Measurements from ENCODE around the gene HFM1. TPM values are rescaled to one million over a fixed set of nuclear protein-coding genes. Genes with fewer than 3 reads are reported as not detected.

Gene HFM1
- total and polyA plus RNA-seq, 9 of the 15 experiments (the other 6 are each of a cell fraction or from before 2014, with no cell fraction given), result 1.5 to 6.4 (median 3.7) TPM

- Histone ChIP-seq H3K27ac (ENCODE audit: extremely low read depth, low read depth, low read length) (no peak overlapping the region), H3K9ac (ENCODE audit: insufficient read depth in 1 of 2, low read depth in 2 of 2, low read length in 2 of 2) (no peak overlapping the region), H3K36me3 (ENCODE audit: control insufficient read depth, insufficient read depth, low read length) (no peaks in the 10 kb centered on the region), H4K20me1 (replicated peaks; ENCODE audit: control insufficient read depth, insufficient read depth, low read length) (no peaks in the 10 kb centered on the region), H3K4me2 (ENCODE audit: insufficient read depth, low read length) (no peak overlapping the region), H3K27me3 (ENCODE audit: control insufficient read depth in 2 of 2, insufficient read depth in 2 of 2, low read length in 2 of 2) (no peaks in the 10 kb centered on the region; a peak in 2 of 5 replicates), H3K9me3 (replicated peaks; ENCODE audit: control insufficient read depth, insufficient read depth, low read depth, low read length) (no peaks in the 10 kb centered on the region), H3K4me1 (replicated peaks in 1 of 2; ENCODE audit: control insufficient read depth in 2 of 2, insufficient read depth in 2 of 2, low read length in 2 of 2) (no peaks in the 10 kb centered on the region), H3K9me1 (ENCODE audit: control insufficient read depth, insufficient read depth, low read length) (no peaks in the 10 kb centered on the region), H3K4me3 (no peak overlapping the region), H3K79me2 (ENCODE audit: control insufficient read depth, insufficient read depth, low read length) (no peaks in the 10 kb centered on the region), H2AFZ (ENCODE audit: low read depth, low read length) (no peak overlapping the region)
- BruUV-seq (replicated peaks), result no TSS peak
- WGBS (ENCODE audit: insufficient coverage, low coverage, missing lambda C conversion rate), result 38% methylated on average over 1 of the region's 1 CpG
- ATAC-seq, result no peak
- ChIA-PET CTCF (ENCODE audit: low intra/inter-chr PET ratio) (interaction anchor here (0.6 kb wide), 1 partner anchor 71 kb away, joined by 3 read pairs; no protein-coding TSS in a partner anchor), POLR2A (no interaction called here)
- in situ Hi-C loops (cut with MboI) (no loop called here), intact Hi-C loops (cut with micrococcal nuclease) (no loop called here)
- TF ChIP-seq RAD21 (CRISPR knock-in tag; conservative IDR thresholded peaks at IDR 0.05 in 1 of 2, IDR thresholded peaks at IDR 0.05 in 1 of 2) (peak in 1 of 2 experiments; percentile 43; a peak in 2 of 4 replicates), ARHGAP35 (IDR thresholded peaks at IDR 0.05; ENCODE audit: partially characterized antibody) (no peak)
- no peak for FAIRE-seq
- no peak for DNase-seq (ENCODE audit: extremely low read depth in 1 of 4, low spot score in 3 of 4)
These were observed 36.2 kb upstream of the HFM1 start for GRCh38 chr1:91440847-91441246.

DNA sequence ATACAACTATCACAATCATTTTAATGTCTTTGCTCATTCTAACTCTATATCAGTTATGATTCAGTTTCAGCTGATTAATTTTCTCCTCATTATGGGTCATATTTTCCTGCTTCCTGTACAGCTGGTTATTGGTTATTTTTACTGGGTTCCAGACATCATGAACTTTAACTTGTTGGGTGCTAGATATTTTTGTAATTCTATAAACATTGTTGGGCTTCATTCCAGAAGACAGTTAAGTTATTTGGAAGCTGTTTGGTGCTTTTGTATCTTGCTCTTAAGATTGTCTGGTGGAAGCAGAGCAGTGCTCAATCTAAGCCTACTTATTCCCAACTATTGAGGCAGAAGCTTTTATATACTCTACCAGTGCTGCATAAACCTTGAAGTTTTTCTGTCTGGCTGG is 34.4 kb upstream of the HFM1 start:
- no peak for ATAC-seq
- Histone ChIP-seq H3K36me3 (ENCODE audit: control insufficient read depth, insufficient read depth, low read length) (no peaks in the 10 kb centered on the region), H3K79me2 (ENCODE audit: control insufficient read depth, insufficient read depth, low read length) (no peaks in the 10 kb centered on the region), H2AFZ (ENCODE audit: low read depth, low read length) (no peak overlapping the region), H3K4me2 (ENCODE audit: insufficient read depth, low read length) (no peak overlapping the region), H3K9me1 (ENCODE audit: control insufficient read depth, insufficient read depth, low read length) (no peaks in the 10 kb centered on the region), H3K27me3 (ENCODE audit: control insufficient read depth in 2 of 2, insufficient read depth in 2 of 2, low read length in 2 of 2) (no peaks in the 10 kb centered on the region; a peak in 2 of 5 replicates), H3K4me1 (replicated peaks in 1 of 2; ENCODE audit: control insufficient read depth in 2 of 2, insufficient read depth in 2 of 2, low read length in 2 of 2) (no peaks in the 10 kb centered on the region), H3K4me3 (no peak overlapping the region), H4K20me1 (replicated peaks; ENCODE audit: control insufficient read depth, insufficient read depth, low read length) (no peaks in the 10 kb centered on the region), H3K9ac (ENCODE audit: insufficient read depth in 1 of 2, low read depth in 2 of 2, low read length in 2 of 2) (no peak overlapping the region), H3K9me3 (replicated peaks; ENCODE audit: control insufficient read depth, insufficient read depth, low read depth, low read length) (no peaks in the 10 kb centered on the region), H3K27ac (ENCODE audit: extremely low read depth, low read depth, low read length) (no peak overlapping the region)
- DNase-seq (ENCODE audit: extremely low read depth in 1 of 4, low spot score in 3 of 4), result no peak
- no TSS peak for BruUV-seq (replicated peaks)
- in situ Hi-C loops (cut with MboI), result no loop called here
- ChIA-PET CTCF (ENCODE audit: low intra/inter-chr PET ratio) (no interaction called here), POLR2A (no interaction called here)
- no peak for FAIRE-seq
- intact Hi-C loops (cut with micrococcal nuclease), result no loop called here
- no peak for TF ChIP-seq CREB5 (CRISPR knock-in tag; IDR thresholded peaks at IDR 0.05)
- no peak for TF ChIP-seq RFX5 (IDR thresholded peaks at IDR 0.05; ENCODE audit: low read depth, low read length)
- no peak for TF ChIP-seq HNRNPUL1 (IDR thresholded peaks at IDR 0.05; ENCODE audit: low read length)
- TF ChIP-seq CBX5 (IDR thresholded peaks at IDR 0.05; ENCODE audit: borderline replicate concordance, low read depth), result no peak
- no peak for TF ChIP-seq SLC30A9 (CRISPR knock-in tag; IDR thresholded peaks at IDR 0.05)
- TF ChIP-seq CSDE1 (IDR thresholded peaks at IDR 0.05), result no peak
- no peak for TF ChIP-seq ZNF263 (CRISPR knock-in tag; IDR thresholded peaks at IDR 0.05; ENCODE audit: borderline replicate concordance)
- no peak for TF ChIP-seq ZZZ3 (IDR thresholded peaks at IDR 0.05)
- TF ChIP-seq MNT (conservative IDR thresholded peaks at IDR 0.05), result no peak

All from K562 (cell line).